ENCODE measurements around the gene PPP1R7. TPM values are rescaled to one million over a fixed set of nuclear protein-coding genes. Genes with fewer than 3 reads are reported as not detected.

Gene PPP1R7
- total RNA-seq, 1 experiment from 2014 or later, result 87.6 TPM

DNA sequence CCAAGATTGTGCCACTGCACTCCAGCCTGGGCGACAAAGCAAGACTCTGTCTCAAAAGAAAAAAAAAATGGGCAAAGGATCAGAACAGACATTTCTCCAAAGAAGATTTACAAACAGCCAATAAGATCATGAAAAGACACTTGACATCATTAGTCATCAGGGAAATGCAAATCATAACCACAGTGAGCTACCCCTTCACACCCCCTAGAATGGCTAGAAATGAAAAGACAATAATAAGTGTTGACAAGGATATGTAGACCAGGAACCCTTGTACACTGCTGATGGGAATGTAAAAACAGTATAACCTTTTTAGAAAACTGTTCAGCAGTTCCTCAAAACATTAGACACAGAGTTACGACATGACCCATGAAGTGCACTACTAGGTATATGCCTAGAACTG is 29.8 kb upstream of the PPP1R7 start:
- DNase-seq (ENCODE audit: low read depth), result peak; percentile 13

- no peak for DNase-seq (ENCODE audit: low read depth)
These were observed 29.3 kb upstream of the PPP1R7 start for GRCh38 chr2:241121008-241121407.

DNA sequence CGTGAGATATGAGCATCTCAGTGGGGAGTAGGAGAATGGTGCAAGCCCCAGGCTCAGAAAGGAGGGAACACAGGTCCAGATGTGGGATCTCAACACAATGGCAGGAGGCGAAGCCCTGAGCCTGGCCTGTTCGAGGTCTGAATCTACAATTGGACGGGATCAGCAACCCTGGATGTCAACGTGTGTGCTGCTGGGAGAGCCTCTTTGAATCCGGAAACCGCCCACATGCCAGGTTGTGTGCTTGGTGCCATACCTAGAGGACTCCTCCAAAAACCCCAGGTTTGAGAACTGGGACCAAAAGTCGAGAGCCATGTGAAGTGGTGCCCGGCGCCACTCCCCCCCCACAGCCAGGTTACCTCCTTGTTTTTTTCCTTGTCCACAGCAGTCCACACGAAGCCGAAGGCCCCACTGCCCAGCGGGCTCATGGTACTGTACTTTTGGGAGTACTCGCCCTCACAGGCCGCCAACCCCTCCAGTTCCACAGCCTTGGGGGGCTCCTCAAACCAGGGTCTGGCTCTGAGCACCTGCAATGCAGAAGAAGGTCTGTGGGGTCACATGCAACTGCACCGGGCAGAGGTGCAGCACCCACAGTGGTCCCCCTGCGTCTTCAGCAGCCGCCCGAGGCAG is 27.8 kb upstream of the PPP1R7 start:
- no peak for DNase-seq (ENCODE audit: low read depth)

GRCh38 chr2:241123816-241124536 is 26.3 kb upstream of the PPP1R7 start:
- peak; percentile 34 for DNase-seq (ENCODE audit: low read depth)

GRCh38 chr2:241125626-241126025 is 24.6 kb upstream of the PPP1R7 start:
- no peak for DNase-seq (ENCODE audit: low read depth)

- no peak for DNase-seq (ENCODE audit: low read depth)
These were observed 24.1 kb upstream of the PPP1R7 start for GRCh38 chr2:241126201-241126611.

DNA sequence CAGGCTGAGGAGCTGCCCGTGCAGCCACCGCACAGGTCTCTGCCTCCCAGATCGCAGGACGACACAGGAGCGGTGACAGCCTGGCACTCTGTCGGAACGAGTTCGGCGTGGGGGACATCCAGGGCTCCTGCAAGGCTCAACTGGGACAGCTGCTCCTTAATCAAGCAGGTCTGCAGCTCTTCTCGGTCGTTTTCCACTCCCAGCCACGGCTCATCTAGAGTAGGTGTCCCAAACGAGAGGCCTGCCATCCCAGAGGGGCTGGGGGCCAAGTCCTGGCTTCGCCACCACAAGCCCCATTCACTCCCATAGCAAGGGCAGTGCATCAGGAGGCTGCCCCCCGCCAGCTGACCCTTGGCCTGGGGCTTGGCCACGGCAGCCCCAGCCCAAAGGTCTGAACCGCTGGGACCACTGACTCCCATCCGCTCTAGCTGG is 23.5 kb upstream of the PPP1R7 start:
- no peak for DNase-seq (ENCODE audit: low read depth)

DNA sequence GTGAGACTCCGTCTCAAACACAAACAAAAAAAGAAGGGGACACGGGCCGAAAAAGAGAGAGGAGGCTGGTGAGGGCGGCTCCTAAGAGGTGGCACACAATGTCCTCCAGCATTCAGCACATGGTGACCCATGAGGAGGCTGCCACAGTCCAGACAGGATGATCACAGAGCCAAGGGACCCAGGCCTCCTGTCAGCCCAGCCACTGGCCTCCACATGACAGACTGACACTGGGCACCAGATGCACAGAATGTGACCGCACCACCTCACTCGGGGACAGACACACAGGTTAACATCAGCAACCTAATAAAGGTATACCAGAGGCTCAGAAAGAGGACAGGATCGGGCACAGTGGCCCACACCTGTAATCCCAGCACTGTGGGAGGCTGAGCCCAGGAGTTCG is 22.0 kb upstream of the PPP1R7 start:
- DNase-seq (ENCODE audit: low read depth), result no peak

DNA sequence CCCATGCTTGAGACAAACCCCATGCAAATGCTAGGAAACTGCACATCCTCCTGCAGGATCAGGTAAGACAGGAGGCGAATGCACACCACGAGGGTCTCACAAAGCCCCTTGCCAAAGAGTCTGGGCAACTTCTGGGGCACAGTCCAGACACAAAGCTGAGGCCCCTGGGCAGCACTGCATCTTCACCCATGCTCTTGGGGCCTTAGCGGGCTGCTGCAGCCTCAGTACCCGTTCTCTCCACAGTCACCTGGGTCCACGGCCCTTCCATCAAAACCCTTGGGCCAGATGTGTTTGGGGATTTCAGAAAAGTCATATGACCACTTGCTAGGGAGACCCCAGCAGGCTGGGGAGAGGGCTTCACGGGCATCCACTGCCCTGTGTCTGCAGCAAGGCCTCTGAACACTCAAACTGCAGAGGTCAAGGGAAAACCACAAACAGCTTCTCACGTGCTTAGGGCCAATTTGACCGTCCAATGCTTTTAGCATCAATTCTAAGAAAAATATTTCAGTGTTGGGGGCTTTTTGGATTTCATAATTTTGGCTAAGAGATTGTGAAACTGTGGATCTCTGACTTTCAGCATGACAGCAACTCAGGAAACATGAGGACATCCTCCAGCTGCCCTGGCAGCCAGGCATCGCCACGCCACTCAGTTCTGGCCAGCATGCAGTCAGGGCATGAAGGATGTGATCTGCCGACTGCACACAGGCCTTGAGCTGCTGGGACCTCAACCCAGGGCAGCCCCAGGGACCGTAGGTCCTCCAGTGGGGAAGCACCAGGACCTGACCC is 21.0 kb upstream of the PPP1R7 start:
- no peak for DNase-seq (ENCODE audit: low read depth)

DNA sequence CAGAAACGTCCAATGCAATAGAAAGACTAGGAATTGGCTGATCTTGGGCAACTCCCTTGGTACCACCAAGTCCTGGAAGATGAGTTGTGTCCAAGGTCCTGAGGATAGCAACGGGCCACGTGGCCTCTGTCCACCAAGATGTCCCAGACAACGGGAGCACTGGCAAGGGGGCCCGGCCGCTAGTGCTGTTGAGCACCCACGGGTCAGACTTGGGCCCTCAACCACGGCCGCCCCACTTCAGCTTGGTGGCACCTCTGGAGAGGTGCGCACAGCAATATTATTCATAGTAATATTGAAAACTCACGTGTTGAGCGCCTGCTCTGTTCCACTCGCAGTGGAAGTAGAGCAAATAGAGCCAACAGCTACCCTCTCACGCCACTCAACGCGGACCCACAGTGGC is 20.0 kb upstream of the PPP1R7 start:
- no peak for DNase-seq (ENCODE audit: low read depth)

GRCh38 chr2:241131531-241131930 is 18.7 kb upstream of the PPP1R7 start:
- no peak for DNase-seq (ENCODE audit: low read depth)

- no peak for DNase-seq (ENCODE audit: low read depth)
These were observed 17.5 kb upstream of the PPP1R7 start for GRCh38 chr2:241132538-241133435.

DNA sequence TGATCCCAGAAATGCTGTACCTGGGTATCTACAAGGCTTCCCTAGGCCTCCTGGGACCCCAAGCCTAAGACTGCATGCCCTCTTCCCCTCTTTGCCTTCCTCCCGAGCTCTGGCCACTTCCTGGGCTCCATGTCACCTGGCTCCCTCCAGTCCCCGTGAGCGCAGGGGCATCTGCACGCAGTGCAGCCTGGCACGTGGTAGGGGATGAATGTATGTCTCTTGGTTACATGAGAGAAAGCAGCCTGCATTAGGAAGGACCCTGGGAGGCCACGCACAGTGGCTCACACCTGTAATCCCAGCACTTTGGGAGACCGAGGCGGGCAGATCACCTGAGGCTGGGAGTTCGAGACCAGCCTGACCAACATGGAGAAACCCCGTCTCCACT is 16.8 kb upstream of the PPP1R7 start:
- no peak for DNase-seq (ENCODE audit: low read depth)

- DNase-seq (ENCODE audit: low read depth), result no peak
These were observed 15.6 kb upstream of the PPP1R7 start for GRCh38 chr2:241134711-241135110.

DNA sequence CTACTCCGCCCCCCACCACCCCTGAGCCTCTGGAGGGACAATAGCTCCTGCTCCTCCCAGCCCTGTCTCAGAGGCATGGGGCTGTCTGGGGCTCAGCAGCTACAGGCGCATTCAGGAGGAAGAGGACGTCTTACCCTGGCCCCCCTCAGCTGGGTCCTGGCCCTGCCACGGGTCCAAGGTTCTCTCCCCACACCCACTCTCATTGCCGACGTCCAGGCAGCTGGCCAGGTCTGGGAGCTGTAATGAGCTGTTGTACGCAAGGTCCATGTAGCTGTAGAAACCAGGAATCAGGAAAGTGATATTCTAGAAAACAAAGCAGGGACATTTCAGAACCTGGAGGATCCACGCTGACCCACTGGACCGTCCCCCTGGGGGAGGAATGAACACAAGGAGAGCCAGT is 14.5 kb upstream of the PPP1R7 start:
- no peak for DNase-seq (ENCODE audit: low read depth)

DNA sequence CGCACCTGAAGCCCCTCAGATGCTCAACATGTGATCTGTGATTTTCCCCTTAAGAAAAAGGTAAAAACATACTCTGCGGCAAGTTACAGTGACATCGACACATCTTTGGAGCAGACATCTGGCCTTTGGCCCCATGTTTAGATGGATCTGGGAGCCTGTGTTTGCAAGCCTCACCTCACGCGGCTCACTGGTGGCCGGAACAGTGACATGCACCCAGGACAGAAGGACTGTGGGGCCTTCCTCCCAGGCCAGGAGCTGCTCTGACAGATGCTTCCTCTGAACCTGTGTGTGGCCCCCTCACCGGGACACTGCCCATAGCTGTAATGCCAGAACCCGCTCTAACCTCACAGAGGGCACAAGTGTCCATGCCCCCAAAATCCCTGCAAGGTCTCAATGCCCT is 14.1 kb upstream of the PPP1R7 start:
- DNase-seq (ENCODE audit: low read depth), result no peak

GRCh38 chr2:241136661-241137260 is 13.5 kb upstream of the PPP1R7 start:
- no peak for DNase-seq (ENCODE audit: low read depth)

- DNase-seq (ENCODE audit: low read depth), result no peak
These were observed 12.7 kb upstream of the PPP1R7 start for GRCh38 chr2:241137276-241138190.

DNA sequence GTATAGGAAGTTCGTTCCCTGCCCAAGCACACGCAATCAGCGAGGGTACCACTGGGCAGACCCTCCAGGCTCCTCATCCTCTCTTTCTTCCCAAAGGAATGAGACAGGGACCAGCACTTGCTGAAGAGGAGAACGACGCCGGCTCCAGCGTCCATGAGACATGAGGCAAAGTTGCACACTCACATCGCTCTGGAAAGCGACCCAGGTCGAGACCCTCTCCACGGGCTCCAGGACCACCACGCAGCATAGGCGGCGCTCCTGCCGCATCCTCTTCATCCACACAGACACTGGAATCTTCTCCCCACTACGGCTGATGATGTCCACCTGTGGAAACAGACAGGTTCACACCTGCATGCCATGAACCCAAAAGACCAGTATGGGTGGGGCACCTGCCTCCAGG is 11.8 kb upstream of the PPP1R7 start:
- DNase-seq (ENCODE audit: low read depth), result no peak

Data from HT1080 (cell line).